Small intestine (tissue), 16 donors: ENCODE data around the gene ATP2A2. TPM values are rescaled to one million over a fixed set of nuclear protein-coding genes. Genes with fewer than 3 reads are reported as not detected.

ENCODE experiments used
- DNase-seq, 2 donors: peaks; one replicate each; pipeline versions ENCODE4 v3.0.0 to v3.0.0-alpha.2; 2013
- FAIRE-seq: peaks from 2 replicates; lab custom pipeline; 2012; peaks lifted over from hg19 to GRCh38; lab: Jason Lieb, UNC
- H3K27ac ChIP-seq, 3 donors: one replicate each; pipeline ENCODE4 v1.5.1; 2013; ENCODE audit warnings: low read length in 2 of 3, mild to moderate bottlenecking in 2 of 3, control low read depth in 1 of 3, inconsistent platforms in 1 of 3, low read depth in 1 of 3, moderate library complexity in 1 of 3
- H3K27me3 ChIP-seq, 3 donors: one replicate each; pipeline ENCODE4 v1.6.1; 2013; ENCODE audit warnings: low read length in 3 of 3, inconsistent platforms in 1 of 3; ENCODE audit not compliant: control insufficient read depth in 3 of 3, insufficient read depth in 3 of 3
- H3K36me3 ChIP-seq, 3 donors: one replicate each; pipeline ENCODE4 v1.6.1; 2013; ENCODE audit warnings: low read length in 3 of 3, inconsistent platforms in 1 of 3, low read depth in 1 of 3, mild to moderate bottlenecking in 1 of 3, moderate library complexity in 1 of 3; ENCODE audit not compliant: control insufficient read depth in 3 of 3, insufficient read depth in 2 of 3
- H3K4me1 ChIP-seq, 3 donors: one replicate each; pipeline ENCODE4 v1.6.1; 2013; ENCODE audit warnings: low read length in 2 of 3, inconsistent platforms in 1 of 3, low read depth in 1 of 3, mild to moderate bottlenecking in 1 of 3, moderate library complexity in 1 of 3; ENCODE audit not compliant: control insufficient read depth in 3 of 3, insufficient read depth in 2 of 3
- H3K4me3 ChIP-seq, 3 donors: one replicate each; pipeline ENCODE4 v1.5.1; 2013; ENCODE audit warnings: low read length in 3 of 3, control low read depth in 1 of 3, inconsistent platforms in 1 of 3, low read depth in 1 of 3, mild to moderate bottlenecking in 1 of 3, moderate library complexity in 1 of 3
- H3K9me3 ChIP-seq, 2 donors: one replicate each; pipeline ENCODE4 v1.6.1; 2013; ENCODE audit warnings: low read depth in 1 of 2, low read length in 1 of 2; ENCODE audit not compliant: control insufficient read depth in 2 of 2, insufficient read depth in 1 of 2
- WGBS, 3 donors: extraction: QIAGEN DNeasy Blood & Tissue Kit; methylation state at CpG; one replicate each; pipeline ENCODE4 v1.1.7; 2013; 5-methylcytosine and 5-hydroxymethylcytosine counted together
- long read RNA-seq, 10 donors: transcript quantifications; one replicate each; lab custom pipeline, GENCODE V29; 2026
- polyA plus RNA-seq, 4 donors: library from polyadenylated mRNA; stranded (reverse) in 3 of 4; unstranded in 1 of 4; fragments of 200-250 nt in 3 of 4; fragments of 120-200 nt in 1 of 4; gene quantifications; one replicate each; pipeline versions ENCODE4 v1.2.1 to v1.2.3, GENCODE V29; 2013
- donor health status: healthy with polysubstance abuse.
- donor health status: control.
- donor health status: control.
- donor health status: Bipolar disorder and iron deficiency.
- donor health status: healthy.

The ATP2A2 gene
- 100 to 1,000 TPM in 2 of 4 donors, 10 to 100 TPM in 2; 14.8 to 134 (median 61.2) TPM for polyA plus RNA-seq
- long read RNA-seq, donor 1, full-length matches to known transcripts, result 6 of 6 reads
- long read RNA-seq, donor 1, partial matches to known transcripts, result 0 of 6 reads
- long read RNA-seq, donor 1, other reads (novel, unspliced or antisense), result 0 of 6 reads
- long read RNA-seq, donor 2, full-length matches to known transcripts, result 6 of 6 reads
- long read RNA-seq, donor 2, partial matches to known transcripts, result 0 of 6 reads
- long read RNA-seq, donor 2, other reads (novel, unspliced or antisense), result 0 of 6 reads
- long read RNA-seq, donor 3, full-length matches to known transcripts, result 5 of 10 reads
- long read RNA-seq, donor 3, partial matches to known transcripts, result 5 of 10 reads
- long read RNA-seq, donor 3, other reads (novel, unspliced or antisense), result 0 of 10 reads
- long read RNA-seq, donor 4, full-length matches to known transcripts, result 2 of 2 reads
- long read RNA-seq, donor 4, partial matches to known transcripts, result 0 of 2 reads
- long read RNA-seq, donor 4, other reads (novel, unspliced or antisense), result 0 of 2 reads
- long read RNA-seq, donor 5, full-length matches to known transcripts, result 2 of 2 reads
- long read RNA-seq, donor 5, partial matches to known transcripts, result 0 of 2 reads
- long read RNA-seq, donor 5, other reads (novel, unspliced or antisense), result 0 of 2 reads
- long read RNA-seq, donor 6, full-length matches to known transcripts, result 5 of 14 reads
- long read RNA-seq, donor 6, partial matches to known transcripts, result 9 of 14 reads
- long read RNA-seq, donor 6, other reads (novel, unspliced or antisense), result 0 of 14 reads
- long read RNA-seq, donor 7, result 0 reads
- long read RNA-seq, donor 8, full-length matches to known transcripts, result 2 of 2 reads
- long read RNA-seq, donor 8, partial matches to known transcripts, result 0 of 2 reads
- long read RNA-seq, donor 8, other reads (novel, unspliced or antisense), result 0 of 2 reads
- long read RNA-seq, donor 9, full-length matches to known transcripts, result 2 of 2 reads
- long read RNA-seq, donor 9, partial matches to known transcripts, result 0 of 2 reads
- long read RNA-seq, donor 9, other reads (novel, unspliced or antisense), result 0 of 2 reads
- long read RNA-seq, donor 10, full-length matches to known transcripts, result 9 of 648 reads
- long read RNA-seq, donor 10, partial matches to known transcripts, result 318 of 648 reads
- long read RNA-seq, donor 10, other reads (novel, unspliced or antisense), result 321 of 648 reads

GRCh38 chr12:110280779-110281548 is at the start of gene ATP2A2:
TSS of gene ATP2A2 (plus strand) at chr12:110281247. CDS start at chr12:110281790, 543 bp downstream.
- WGBS, 3 donors, result 0 to 1% (median 1%) methylated on average over 32 to 108 of the region's 108 CpGs
- peaks cover 0 to 15% (median 12%) of the 10 kb centered on the region in 3 donors for H3K4me1 ChIP-seq
- H3K4me3 ChIP-seq, result peak within 1 kb of the TSS; percentile 74 to 82 (median 76)
- FAIRE-seq (no peak), DNase-seq (peak; percentile 90 to 97)
- peaks cover 0 to 2% (median 0%) of the 10 kb centered on the region in 3 donors for H3K36me3 ChIP-seq
- peak within 1 kb of the TSS; percentile 88 to 99 (median 95) for H3K27ac ChIP-seq
- no peaks in the 10 kb centered on the region for H3K9me3 ChIP-seq
- H3K27me3 ChIP-seq, result no peaks in the 10 kb centered on the region

- no peaks in the 10 kb centered on the region for H3K9me3 ChIP-seq
- FAIRE-seq, result no peak
- no peaks in the 10 kb centered on the region for H3K27me3 ChIP-seq
- WGBS, 3 donors, result 68 to 73% (median 70%) methylated on average over 6 of the region's 6 CpGs
- DNase-seq, result peak; percentile 52 to 65
- H3K36me3 ChIP-seq, result no peaks in the 10 kb centered on the region
- no peak overlapping the region for H3K4me3 ChIP-seq
- H3K27ac ChIP-seq, result peak overlapping the region in 1 of 3 donors; percentile 65
- H3K4me1 ChIP-seq, result peaks cover 0 to 13% (median 2%) of the 10 kb centered on the region in 3 donors
These were observed 47.7 kb upstream of the ATP2A2 start for GRCh38 chr12:110233212-110233903.

- H3K27me3 ChIP-seq, result no peaks in the 10 kb centered on the region
- no peaks in the 10 kb centered on the region for H3K9me3 ChIP-seq
- FAIRE-seq (peak; percentile 76), DNase-seq (peak; percentile 49 to 64)
- H3K4me3 ChIP-seq, result no peak overlapping the region
- H3K27ac ChIP-seq, result peak overlapping the region in 2 of 3 donors; percentile 11 to 65
- peaks cover 0 to 13% (median 2%) of the 10 kb centered on the region in 3 donors for H3K4me1 ChIP-seq
- 24 to 36% (median 25%) methylated on average over 2 of the region's 2 CpGs for WGBS, 3 donors
- no peaks in the 10 kb centered on the region for H3K36me3 ChIP-seq
These were observed 46.7 kb upstream of the ATP2A2 start for GRCh38 chr12:110234331-110234751.

- DNase-seq (peak; percentile 31 to 35), FAIRE-seq (no peak)
- Histone ChIP-seq H3K4me3 (no peak overlapping the region), H3K27me3 (no peaks in the 10 kb centered on the region), H3K36me3 (no peaks in the 10 kb centered on the region), H3K9me3 (no peaks in the 10 kb centered on the region), H3K4me1 (peaks cover 0 to 13% (median 2%) of the 10 kb centered on the region in 3 donors), H3K27ac (peak overlapping the region in 1 of 3 donors; percentile 65)
- 13 to 21% (median 18%) methylated on average over 3 of the region's 3 CpGs for WGBS, 3 donors
These were observed 46.3 kb upstream of the ATP2A2 start for GRCh38 chr12:110234755-110235154.

- Histone ChIP-seq H3K27ac (peak overlapping the region in 1 of 3 donors; percentile 4), H3K4me1 (peaks cover 0 to 13% (median 2%) of the 10 kb centered on the region in 3 donors), H3K9me3 (no peaks in the 10 kb centered on the region), H3K27me3 (no peaks in the 10 kb centered on the region), H3K36me3 (no peaks in the 10 kb centered on the region), H3K4me3 (no peak overlapping the region)
- FAIRE-seq, result no peak
- no peak for DNase-seq
- 85 to 93% (median 92%) methylated on average over 1 of the region's 1 CpG for WGBS, 3 donors
These were observed 45.7 kb upstream of the ATP2A2 start for GRCh38 chr12:110235383-110235782.

- Histone ChIP-seq H3K36me3 (no peaks in the 10 kb centered on the region), H3K9me3 (peaks cover 0 to 7% of the 10 kb centered on the region in 2 donors), H3K4me3 (no peak overlapping the region), H3K27me3 (no peaks in the 10 kb centered on the region), H3K27ac (no peak overlapping the region), H3K4me1 (peaks cover 4 to 33% (median 7%) of the 10 kb centered on the region in 3 donors)
- DNase-seq (no peak), FAIRE-seq (no peak)
- WGBS, 3 donors, result 94 to 95% (median 95%) methylated on average over 5 of the region's 5 CpGs
These were observed 37.8 kb upstream of the ATP2A2 start for GRCh38 chr12:110243227-110243626.

GRCh38 chr12:110244372-110244771 is 36.7 kb upstream of the ATP2A2 start:
- peaks cover 0 to 7% of the 10 kb centered on the region in 2 donors for H3K9me3 ChIP-seq
- no peak overlapping the region for H3K27ac ChIP-seq
- H3K4me1 ChIP-seq, result peaks cover 11 to 44% (median 17%) of the 10 kb centered on the region in 3 donors
- no peaks in the 10 kb centered on the region for H3K27me3 ChIP-seq
- no peak for FAIRE-seq
- no peak for DNase-seq
- WGBS, 3 donors, result 92 to 96% (median 96%) methylated on average over 12 of the region's 12 CpGs
- no peak overlapping the region for H3K4me3 ChIP-seq
- no peaks in the 10 kb centered on the region for H3K36me3 ChIP-seq
